ENCODE results near the gene SLC39A11.
A peak's percentile ranks its signal among the peaks of the same experiment; 100 is the strongest.
"Not testable (repeated sequence)": the region's sequence is repeated elsewhere in the genome, so short reads cannot be mapped to it uniquely, and the experiment has no call there.

SLC39A11 gene

GRCh38 chr17:72640415-72641165 is 451.9 kb downstream of the SLC39A11 start:
- H3K9me3 Mint-ChIP-seq, result peaks cover 2% of the 10 kb centered on the region
- H3K4me1 Mint-ChIP-seq, result no peaks in the 10 kb centered on the region
- no peak overlapping the region for H3K27ac Mint-ChIP-seq
- H3K36me3 Mint-ChIP-seq (ENCODE audit: low read depth), result peaks cover 3% of the 10 kb centered on the region
- no peak overlapping the region for H3K4me3 Mint-ChIP-seq
- peaks cover 5% of the 10 kb centered on the region for H3K27me3 Mint-ChIP-seq (ENCODE audit: low read depth)
- TF ChIP-seq, protein P1, sequence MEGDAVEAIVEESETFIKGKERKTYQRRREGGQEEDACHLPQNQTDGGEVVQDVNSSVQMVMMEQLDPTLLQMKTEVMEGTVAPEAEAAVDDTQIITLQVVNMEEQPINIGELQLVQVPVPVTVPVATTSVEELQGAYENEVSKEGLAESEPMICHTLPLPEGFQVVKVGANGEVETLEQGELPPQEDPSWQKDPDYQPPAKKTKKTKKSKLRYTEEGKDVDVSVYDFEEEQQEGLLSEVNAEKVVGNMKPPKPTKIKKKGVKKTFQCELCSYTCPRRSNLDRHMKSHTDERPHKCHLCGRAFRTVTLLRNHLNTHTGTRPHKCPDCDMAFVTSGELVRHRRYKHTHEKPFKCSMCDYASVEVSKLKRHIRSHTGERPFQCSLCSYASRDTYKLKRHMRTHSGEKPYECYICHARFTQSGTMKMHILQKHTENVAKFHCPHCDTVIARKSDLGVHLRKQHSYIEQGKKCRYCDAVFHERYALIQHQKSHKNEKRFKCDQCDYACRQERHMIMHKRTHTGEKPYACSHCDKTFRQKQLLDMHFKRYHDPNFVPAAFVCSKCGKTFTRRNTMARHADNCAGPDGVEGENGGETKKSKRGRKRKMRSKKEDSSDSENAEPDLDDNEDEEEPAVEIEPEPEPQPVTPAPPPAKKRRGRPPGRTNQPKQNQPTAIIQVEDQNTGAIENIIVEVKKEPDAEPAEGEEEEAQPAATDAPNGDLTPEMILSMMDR (IDR thresholded peaks at IDR 0.05; ENCODE audit: unreplicated experiment in 3 of 3), result no peak

DNA sequence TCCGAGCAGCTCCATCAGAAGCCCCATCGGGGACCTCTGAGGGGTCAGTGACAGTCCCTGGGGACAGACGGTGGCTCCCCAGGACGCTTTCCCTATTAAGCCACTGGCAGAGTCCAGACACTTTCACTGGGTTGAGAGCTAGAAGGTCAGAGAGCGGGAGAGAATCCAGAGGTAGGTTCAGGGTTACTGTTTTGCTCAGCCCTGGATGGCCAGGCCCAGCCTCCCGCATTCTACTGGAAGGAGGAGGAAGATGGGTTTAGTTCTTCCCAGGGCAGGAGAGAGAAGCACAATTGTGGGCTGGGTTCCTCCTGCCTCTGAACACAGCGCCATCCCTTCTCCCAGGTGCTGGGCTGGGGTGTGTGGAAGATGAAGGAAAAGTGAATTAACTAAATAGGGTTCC is 452.8 kb downstream of the SLC39A11 start:
- Mint-ChIP-seq H3K4me3 (no peak overlapping the region), H3K4me1 (no peaks in the 10 kb centered on the region), H3K9me3 (peaks cover 2% of the 10 kb centered on the region), H3K27me3 (ENCODE audit: low read depth) (no peaks in the 10 kb centered on the region), H3K27ac (no peak overlapping the region), H3K36me3 (ENCODE audit: low read depth) (peaks cover 3% of the 10 kb centered on the region)
- TF ChIP-seq, protein P1 (IDR thresholded peaks at IDR 0.05; ENCODE audit: unreplicated experiment in 3 of 3), result no peak

DNA sequence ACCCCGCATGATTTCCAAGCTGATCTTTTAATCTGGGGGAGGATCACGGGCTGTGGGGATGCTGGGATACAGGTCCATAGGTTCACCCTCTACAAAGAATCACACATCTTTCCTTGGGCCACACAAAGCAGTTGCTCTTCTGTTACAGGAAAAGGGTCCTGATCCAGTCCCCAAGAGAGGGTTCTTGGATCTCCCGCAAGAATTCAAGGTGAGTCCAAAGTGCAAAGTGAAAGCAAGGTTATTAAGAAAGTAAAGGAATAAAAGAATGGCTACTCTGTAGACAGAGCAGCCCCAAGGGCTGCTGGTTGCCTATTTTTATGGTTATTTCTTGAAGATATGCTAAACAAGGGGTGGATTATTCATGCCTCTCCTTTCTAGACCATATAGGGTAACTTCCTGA is 453.6 kb downstream of the SLC39A11 start:
- H3K27me3 Mint-ChIP-seq (ENCODE audit: low read depth); H3K36me3 Mint-ChIP-seq (ENCODE audit: low read depth); H3K27ac Mint-ChIP-seq; H3K4me1 Mint-ChIP-seq; H3K9me3 Mint-ChIP-seq; H3K4me3 Mint-ChIP-seq: not testable (repeated sequence)

DNA sequence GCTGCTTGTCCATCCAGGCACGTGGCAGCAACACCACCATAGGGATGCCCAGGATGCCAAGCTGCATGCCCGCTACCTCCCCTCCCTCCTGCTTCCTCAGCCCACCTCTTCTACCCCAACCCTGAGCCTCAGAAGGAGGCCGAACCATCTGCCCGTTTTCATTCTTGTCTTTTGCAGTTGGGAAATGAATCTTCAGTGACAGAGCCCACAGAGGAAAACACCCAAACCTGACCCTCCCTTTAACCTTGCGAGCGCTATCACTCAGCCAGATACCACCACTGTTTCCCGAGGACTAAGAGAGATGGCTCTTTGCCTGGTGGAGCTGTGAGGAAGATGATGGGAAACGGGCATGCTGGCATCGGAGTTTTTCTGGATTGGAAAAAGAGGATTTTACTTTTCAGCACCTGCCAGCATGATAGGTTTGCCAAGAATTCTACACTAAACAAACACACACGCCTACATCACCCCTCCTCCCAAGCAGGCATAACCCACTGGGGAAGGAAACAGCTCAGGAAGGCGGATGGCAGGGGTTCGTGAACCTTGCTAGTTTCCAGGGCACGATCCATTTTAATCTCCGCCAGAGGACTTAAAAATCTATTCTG is 457.4 kb downstream of the SLC39A11 start:
- H3K9me3 Mint-ChIP-seq, result peaks cover 2% of the 10 kb centered on the region
- no peaks in the 10 kb centered on the region for H3K36me3 Mint-ChIP-seq (ENCODE audit: low read depth)
- H3K27ac Mint-ChIP-seq, result no peak overlapping the region
- H3K4me1 Mint-ChIP-seq, result no peaks in the 10 kb centered on the region
- TF ChIP-seq, protein P1 (IDR thresholded peaks at IDR 0.05; ENCODE audit: unreplicated experiment in 3 of 3), result no peak
- no peak overlapping the region for H3K4me3 Mint-ChIP-seq
- H3K27me3 Mint-ChIP-seq (ENCODE audit: low read depth), result no peaks in the 10 kb centered on the region

DNA sequence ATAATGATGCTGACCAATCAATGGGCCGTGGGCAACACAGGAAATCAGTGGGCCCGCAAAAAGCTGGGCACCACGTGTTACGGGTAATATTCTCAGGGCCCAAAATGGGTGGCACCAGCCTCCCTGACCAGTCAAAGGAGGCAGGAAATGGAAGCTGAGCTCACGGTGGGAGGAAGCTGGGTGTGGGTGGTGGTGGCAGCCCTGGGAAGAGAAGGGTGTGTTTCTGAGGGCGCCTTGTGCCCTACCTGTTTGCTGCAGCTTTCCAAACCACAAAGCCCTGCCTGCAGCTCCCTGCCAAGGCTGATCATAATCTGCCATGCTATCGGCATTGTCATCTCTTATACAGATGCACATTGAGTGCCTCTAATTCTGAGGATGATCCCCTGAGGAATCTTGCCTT is 457.9 kb downstream of the SLC39A11 start:
- Mint-ChIP-seq H3K4me3 (no peak overlapping the region), H3K36me3 (ENCODE audit: low read depth) (no peaks in the 10 kb centered on the region), H3K27me3 (ENCODE audit: low read depth) (no peaks in the 10 kb centered on the region), H3K4me1 (no peaks in the 10 kb centered on the region), H3K9me3 (peaks cover 2% of the 10 kb centered on the region), H3K27ac (no peak overlapping the region)
- TF ChIP-seq, protein P1 (IDR thresholded peaks at IDR 0.05; ENCODE audit: unreplicated experiment in 3 of 3), result no peak

- Mint-ChIP-seq H3K4me3 (no peak overlapping the region), H3K27me3 (ENCODE audit: low read depth) (peaks cover 8% of the 10 kb centered on the region), H3K27ac (peak overlapping the region in 1 of 3 experiments; percentile 55), H3K9me3 (peaks cover 13% of the 10 kb centered on the region), H3K36me3 (ENCODE audit: low read depth) (peaks cover 9% of the 10 kb centered on the region), H3K4me1 (no peaks in the 10 kb centered on the region)
- TF ChIP-seq, protein P1 (IDR thresholded peaks at IDR 0.05; ENCODE audit: unreplicated experiment in 3 of 3), result no peak
These were observed 460.4 kb downstream of the SLC39A11 start for GRCh38 chr17:72631949-72632684.
